ENCODE measurements around the gene TECPR2.

GRCh38 chr14:102424923-102425322 is 62.2 kb downstream of the TECPR2 start:
- TF ChIP-seq POLR2A (IDR thresholded peaks at IDR 0.05) (no peak), CTCF (IDR thresholded peaks at IDR 0.05) (no peak)
